HG03520 (cell line): ENCODE measurements around the gene FBXL2.
"Not testable (repeated sequence)": the region's sequence is repeated elsewhere in the genome, so short reads cannot be mapped to it uniquely, and the experiment has no call there.

ENCODE experiments used
- ATAC-seq: cut with Tn5 transposase; IDR thresholded peaks from one replicate; pipeline ENCODE4 v1.9.1; 2021; ENCODE audit warnings: mild to moderate bottlenecking, moderate library complexity; ENCODE audit not compliant: unreplicated experiment

The FBXL2 gene

DNA sequence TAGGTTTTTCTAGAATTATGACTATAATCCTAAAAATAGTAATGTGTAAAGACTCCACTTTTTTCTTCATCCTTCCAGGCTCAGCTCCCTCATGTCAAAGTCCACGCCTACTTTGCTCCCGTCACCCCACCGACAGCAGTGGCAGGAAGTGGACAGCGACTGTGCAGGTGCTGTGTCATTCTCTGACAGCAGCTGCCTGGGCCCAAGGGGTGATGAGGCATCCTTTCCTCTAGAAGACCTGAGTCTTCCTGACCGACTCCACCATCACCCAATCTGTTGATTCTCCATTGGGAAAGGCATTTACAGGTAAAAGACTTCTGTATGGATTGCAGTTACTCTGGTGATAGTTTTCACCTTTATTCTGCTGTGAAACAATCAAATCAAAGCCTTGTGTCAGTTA is 108.2 kb downstream of the FBXL2 start:
- no peak for ATAC-seq

DNA sequence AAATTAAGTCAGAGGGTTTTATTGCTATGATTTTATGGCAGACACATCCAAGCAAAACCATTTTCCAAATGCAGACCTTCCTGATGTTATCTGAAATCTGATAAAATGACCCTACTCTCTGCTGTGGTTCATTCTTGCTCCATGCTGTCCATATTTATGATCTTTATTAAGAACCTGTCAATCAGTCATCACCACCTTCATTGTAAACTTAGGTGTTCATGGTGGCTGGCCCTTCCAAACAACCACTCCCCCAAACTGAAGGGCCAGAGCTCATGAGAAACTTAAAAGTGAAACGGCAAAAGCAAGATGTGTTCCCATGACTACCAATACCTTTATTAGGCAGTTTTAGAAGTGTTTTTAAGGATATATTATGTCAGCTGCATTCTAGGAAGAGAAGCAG is 109.4 kb downstream of the FBXL2 start:
- no peak for ATAC-seq

DNA sequence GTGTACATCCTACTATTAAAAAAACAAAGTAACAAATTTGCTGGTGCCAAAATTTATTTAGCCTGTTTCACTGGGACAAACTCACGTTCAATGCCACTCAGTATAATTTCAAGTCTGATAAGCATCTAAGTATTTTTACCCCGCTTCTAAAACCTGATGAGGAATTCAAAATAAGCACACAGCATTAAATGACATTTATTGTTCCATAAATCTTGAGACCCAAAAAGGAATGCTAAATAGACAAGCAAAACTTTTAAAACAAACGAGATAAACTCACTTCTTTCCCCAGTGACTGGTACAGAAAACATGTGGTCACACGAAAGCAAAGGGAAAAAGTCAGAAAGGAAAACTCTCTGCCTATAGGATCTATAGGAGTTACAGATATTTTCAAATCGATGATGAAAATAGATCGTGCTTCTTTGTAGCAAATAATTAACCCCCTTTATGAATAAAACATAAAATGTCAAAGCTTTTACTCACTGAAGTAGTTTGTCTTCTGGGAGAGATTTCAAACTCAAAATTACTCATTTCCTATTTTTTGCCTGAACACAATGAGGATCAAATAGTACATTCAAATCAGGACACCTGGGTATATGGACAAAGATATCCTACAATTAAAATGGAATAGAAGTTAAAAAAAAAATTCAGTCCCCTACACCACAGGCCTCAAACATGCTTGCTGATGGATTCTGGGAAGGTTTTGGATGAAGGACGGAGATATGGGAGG is 111.3 kb downstream of the FBXL2 start:
- no peak for ATAC-seq

DNA sequence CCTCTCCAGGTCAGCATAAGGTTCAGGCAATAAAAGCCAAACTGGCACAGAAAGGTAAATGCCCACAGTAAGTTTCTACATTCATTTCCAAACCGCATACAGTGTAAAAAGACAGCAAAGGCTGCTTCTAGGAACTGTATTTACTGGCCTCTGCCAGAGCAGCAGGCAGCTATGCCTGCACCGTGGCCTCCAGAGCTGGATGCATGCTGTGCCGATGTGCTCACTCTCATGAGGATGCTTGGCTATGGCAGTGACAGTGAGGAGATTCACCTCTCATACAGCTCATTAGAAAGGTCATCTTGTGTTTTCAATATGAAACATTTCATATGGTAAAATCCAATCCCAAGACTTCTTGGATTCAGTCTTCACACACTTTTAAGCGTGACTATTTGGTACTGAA is 112.7 kb downstream of the FBXL2 start:
- ATAC-seq, result no peak

DNA sequence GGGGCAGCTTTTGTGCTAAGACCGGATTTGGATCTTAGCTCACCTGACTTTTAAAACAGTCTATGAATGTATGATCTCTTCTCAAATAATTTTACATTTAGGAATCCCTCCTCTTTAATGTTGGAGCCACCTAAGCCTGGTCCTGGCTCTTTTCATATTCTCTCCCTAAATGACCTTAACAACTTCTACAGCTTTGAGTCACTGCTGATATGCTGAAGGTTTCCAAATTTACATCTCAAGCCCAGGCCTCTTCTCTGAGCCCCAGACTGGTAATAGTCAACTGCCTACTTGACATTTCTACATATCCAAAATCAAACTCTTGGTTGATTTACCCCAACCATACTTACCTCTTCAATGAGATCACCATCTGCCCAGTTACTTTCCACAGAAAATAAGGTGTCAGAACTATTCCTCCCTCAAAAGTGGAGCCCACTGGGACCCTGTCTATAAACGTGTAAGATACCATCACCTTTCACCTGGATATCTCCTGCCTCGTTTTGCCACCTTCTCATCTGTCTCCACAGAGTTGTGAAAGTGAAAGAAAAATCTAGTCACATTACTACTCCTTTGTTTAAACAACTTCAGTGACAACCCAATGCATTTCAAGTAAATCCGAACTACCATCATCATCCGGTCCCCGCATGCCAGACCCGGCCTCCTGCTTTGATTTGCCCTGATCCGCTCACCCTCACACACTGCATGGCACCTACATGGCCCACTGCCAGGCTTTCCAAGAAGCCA is 114.2 kb downstream of the FBXL2 start:
- no peak for ATAC-seq

DNA sequence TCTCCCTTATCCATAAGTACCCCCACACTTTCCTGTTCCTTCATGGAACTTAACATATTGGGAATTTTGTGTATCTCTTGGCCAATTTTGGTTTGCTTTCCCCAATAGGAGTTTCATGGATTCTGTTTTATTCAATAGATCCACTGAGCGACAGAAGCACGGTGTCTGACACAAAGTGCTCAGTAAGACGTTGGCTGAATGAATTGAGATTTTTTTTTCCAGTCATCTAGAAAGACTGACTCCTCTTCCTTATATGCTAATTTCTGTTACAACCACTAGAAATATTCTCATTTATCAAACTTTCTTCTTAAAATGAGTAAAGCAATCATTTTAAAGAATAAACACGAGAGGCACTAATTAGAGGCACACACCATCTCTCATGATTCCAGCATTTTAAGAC is 114.9 kb downstream of the FBXL2 start:
- ATAC-seq, result no peak

DNA sequence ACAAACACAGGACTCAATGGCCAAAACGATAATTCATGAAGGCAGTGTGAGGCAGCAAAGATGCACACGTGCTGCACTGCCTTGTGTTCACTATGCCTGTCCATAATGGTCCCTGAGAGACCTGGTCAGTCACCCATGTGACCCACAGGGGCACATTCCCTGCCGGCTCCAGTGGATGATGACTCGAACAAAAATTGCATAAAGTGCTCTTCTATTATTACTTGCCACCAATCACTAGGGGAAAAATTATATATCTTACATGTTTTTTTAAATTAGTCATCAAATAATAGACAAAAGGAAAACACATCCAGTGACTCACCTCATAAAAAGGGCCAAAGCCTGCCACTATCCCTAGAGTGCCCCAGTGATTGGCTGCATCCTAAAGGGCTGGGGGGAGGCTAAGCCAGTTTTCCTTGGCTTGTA is 115.5 kb downstream of the FBXL2 start:
- no peak for ATAC-seq

DNA sequence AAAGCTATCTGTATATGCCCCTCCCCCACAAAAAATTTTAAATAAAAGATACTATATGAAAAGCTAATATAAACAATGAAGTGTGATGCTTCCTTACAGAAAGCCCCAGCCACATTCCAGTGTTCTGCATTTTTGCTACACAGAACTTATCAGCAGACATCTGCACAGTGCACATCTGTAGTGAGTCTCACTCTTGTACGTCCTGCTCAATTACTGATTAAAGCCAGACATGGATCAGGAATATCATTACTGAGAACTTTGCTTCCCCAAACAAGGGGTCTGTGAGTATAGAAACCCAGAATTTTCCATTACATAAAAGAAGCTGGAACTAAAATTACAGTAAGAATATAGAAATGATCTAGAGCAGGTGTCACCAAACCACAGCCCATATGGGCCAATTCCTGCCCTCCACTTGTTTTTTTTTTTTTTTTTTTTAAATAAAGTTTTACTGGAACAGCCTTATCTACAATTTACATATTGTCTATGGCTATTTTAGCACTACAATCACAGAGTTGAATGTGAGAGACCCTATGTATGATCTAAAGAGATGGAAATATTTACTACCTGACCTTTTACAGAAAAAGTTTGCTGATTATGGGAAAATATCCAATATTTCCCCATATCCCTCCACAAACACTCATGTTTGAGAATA is 117.3 kb downstream of the FBXL2 start:
- ATAC-seq, result no peak

DNA sequence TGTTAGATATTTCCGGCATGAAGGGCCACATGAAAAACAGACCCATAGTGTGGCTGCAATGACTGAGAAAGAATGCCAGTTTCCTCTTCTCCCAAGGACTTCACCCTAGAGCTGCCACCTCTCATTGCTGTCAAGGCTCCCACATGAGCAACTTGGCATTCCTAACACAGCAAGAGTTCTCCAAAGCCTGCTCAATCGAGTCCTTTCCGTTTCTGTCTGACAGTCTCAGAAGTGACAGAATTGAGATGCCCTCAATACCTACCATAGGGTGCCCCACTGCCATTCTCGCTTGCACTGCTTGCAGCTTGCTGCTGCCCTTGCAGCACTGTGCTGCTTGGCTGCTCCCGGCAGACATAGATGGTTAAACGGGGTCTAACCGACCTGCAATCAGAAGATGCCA is 118.7 kb downstream of the FBXL2 start:
- no peak for ATAC-seq

DNA sequence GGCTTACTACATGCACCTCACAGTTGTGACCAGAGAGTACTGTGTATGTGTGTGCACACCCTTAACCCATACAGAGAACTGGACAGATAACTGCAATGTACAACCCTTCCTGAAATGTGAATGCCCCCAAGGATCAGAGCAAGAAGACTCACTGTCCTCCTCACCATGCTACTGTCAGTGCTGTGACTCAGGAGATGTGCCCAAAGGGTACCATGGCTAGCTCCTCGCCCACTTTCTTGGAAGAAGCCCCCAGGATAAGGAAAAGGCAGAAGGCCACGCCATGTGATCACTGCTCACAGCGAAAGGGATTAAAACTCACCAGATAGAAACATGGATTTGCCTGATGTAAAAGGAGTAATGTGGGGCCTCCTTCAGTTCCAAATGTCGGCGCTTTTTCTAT is 121.2 kb downstream of the FBXL2 start:
- ATAC-seq, result no peak

DNA sequence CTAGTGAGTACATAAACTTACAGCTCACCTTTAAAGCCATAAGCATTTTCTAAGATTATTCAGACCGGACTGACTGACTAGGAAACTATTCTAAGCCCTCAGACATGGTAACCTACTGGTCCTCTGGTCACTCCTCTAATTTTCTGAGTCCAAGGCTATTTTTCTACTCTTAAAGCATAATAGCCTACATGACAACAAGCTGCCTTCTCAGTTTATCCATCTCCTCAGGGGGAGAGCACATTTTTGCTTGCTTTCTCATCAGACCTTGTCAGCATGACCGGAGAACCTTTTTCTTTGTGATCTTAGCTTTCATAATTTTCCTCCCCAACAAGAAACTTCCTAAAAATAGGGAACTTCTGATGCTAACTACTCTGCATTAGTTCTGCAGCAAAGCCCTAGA is 124.5 kb downstream of the FBXL2 start:
- ATAC-seq, result no peak

DNA sequence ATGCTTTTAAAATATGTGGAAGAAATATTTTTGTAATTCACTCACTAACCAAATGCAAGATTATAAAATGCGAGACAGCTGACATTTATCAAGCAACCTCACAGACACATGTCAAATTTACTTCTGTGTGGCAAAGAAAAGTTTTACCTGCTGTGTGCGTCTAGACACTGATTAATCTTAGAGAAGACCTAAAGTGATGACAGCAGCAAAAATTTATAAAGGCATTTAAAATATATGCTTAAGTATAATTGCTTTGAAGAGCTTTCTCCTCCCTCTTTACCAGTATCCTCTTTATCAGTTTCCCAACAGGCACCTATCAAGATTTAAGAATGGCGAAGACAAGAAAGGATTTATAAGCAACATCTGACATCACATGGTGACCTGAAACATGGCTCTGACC is 125.7 kb downstream of the FBXL2 start:
- ATAC-seq, result no peak

DNA sequence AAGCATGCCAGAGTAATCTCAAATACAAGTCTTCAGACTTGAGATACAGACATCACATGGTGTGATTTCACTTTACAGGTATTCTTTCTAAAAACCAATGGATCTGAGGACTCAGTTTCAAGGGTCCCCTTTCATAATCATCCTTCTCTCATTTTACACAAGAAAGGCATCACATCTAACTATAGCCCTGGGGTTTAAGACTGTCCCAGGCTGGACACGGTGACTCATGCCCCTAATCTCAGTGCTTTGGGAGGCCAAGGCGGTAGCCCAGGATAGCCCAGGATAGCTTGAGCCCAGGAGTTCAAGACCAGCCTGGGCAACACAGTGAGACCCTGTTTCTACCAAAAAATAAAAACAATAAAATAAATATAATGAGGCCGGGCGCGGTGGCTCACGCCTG is 126.5 kb downstream of the FBXL2 start:
- no peak for ATAC-seq

DNA sequence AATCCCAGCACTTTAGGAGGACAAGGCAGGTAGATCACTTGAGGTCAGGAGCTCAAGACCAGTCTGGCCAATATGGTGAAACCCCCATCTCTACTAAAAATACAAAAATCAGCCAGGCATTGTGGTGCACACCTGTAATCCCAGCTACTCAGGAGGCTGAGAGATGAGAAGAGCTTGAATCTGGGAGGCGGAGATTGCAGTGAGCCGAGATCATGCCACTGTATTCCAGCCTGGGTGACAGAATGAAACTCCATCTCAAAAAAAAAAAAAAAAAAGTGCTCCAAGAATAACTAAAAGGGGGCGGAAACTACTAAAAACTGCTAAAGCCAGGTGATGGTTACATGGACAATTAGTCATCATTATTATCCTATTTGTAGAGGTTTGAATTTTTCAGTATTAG is 133.6 kb downstream of the FBXL2 start:
- not testable (repeated sequence) for ATAC-seq

DNA sequence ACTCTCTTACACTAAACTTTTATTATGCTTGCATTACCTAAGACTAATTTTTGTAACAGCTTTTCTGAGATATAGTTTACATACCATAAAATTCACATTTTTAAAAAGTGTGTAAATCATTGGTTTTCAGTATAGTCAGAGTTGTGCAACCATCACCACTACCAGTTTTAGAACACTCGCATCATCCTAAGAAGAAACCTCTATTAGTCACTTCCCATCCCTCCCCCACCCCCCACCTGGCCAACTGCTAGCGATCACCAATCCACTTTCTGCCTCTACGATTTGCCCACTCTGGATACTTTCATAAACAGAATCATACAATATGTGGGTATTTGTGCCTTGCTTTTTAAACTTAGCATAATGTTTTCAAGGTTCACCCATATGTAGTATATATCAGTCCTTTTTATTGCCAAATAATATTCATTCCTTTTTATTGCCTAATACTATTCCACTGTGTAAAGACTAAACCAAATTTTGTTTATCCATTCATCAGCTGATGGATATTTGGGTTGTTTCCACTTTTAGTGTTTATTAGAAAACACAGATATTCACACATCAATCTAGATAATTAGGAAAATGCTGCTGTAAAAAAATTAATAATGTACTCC is 139.9 kb downstream of the FBXL2 start:
- no peak for ATAC-seq

DNA sequence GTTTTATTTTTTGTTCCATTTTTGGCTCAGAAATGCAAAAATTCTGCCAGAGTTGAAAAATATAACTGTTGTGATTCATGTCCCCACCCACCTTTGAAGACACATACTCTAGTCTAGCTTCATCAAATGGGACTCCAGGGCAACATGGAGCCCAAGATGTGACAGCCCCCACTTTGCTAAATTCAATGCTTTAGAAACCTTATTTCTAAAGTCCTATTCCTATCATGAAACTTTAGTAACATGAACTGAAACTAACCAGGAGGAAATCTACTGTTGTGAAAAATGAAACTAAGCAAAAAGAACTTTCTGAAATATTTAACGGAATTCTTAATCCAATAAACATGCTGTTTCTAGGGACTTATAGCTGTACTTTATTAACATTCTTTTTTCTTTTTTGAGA is 142.7 kb downstream of the FBXL2 start:
- no peak for ATAC-seq

DNA sequence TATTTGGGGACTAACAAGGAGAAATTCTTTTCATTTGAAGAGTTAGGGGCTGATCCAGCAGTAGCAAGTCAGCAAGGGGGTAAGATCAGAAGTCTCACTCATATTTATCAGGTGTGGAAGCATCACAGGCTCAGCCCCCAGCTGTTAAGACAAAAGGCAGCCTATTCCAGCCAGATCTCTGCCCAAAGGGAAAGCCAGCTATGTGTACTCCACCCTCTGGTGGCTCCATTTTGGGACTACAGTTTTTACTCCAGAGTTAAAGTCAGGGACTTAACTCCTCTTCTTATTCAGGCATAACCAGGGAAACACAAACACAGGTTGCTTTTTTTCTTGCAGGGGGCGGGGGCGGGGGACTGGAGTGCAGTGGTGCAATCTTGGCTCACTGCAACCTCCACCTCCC is 143.7 kb downstream of the FBXL2 start:
- ATAC-seq, result no peak

DNA sequence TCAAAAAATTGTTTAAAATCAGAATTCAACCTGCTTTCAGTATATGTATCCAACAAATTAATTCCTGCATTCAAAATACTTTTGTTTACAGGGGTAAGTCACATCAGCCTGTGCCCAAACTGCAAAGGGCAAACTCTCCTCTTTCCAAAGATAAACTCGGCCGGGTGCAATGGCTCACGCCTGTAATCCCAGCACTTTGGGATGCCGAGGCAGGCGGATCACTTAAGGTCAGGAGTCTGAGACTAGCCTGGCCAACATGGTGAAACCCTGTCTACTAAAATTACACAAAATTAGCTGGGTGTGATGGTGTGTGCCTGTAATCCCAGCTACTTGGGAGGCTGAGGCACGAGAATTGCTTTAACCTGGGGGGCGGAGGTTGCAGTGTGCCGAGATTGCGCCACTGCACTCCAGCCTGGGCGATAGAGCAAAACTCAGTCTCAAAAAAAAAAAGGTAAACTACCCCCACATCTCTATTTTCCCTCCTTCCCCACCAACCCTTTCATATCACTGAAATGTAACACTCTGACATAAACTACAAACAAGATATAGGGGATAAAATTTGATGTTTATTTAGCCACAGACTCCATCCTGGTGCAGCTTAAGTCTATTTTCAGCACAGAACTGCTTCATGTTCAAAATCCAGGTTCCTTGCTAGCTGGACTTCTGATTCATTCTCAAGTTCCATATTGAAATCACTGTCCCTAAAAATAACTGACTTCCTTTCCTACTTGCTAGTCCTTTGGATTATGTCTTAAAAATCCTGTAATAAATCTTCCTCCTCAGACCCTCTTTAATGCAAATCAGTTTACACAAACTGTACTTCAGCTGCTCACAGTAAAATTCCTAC is 147.6 kb downstream of the FBXL2 start:
- no peak for ATAC-seq

DNA sequence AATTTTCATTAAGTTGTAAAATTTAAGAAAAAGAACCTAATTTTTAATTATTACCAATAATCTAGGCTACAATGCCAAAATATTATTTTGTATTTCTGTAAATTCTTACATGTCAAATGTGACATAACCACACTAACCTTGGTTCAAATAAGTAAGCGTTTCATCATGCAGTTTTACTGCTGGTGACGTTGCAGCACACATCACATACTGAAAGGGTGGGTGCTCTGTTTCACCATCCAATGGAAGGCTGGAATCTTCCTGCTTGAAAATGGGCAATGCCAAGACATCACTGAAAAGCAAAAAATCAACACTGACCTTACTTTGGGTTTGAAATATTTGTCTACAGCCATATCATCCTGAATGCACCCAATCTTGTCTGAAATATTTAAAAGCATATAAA is 148.2 kb downstream of the FBXL2 start:
- ATAC-seq, result no peak

DNA sequence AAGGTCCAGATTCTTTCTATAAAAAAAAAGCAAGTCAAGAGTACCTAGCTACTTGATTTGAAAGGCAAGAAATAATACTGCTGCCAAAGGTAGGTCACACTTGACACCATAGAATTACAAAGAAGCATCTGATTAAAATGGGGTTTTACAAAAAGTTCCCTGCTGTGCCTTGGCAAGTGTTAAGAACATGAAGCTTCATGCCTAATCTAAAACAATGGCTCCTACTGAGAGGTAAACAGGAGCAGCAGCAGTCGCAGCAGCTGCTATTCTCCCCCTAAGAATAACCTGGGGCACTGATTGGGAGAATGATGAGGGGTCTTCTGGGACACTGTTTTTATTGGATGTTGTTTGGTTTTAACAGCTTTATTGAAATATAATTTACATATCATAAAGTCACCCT is 148.8 kb downstream of the FBXL2 start:
- no peak for ATAC-seq
